T-helper 17 cell (primary cell): ENCODE results near the gene RAB11FIP4. TPM values are rescaled to one million over a fixed set of nuclear protein-coding genes. Genes with fewer than 3 reads are reported as not detected.

ENCODE experiments used
- ATAC-seq: fragments of 150-1000 bp; cut with Tn5 transposase; 2 replicates; pipeline ENCODE4 v1.10.0; 2021; ENCODE audit warnings: mild to moderate bottlenecking, moderate library complexity
- DNase-seq, 3 donors: peaks; one replicate each; pipeline versions ENCODE4 v3.0.0 to v3.0.0-alpha.2; 2020 to 2021
- H3K9me3 ChIP-seq: one replicate; pipeline ENCODE4 v1.7.0; 2013; ENCODE audit warnings: low read length, mild to moderate bottlenecking; ENCODE audit not compliant: control insufficient read depth, poor library complexity, severe bottlenecking
- H3K27ac Mint-ChIP-seq: one replicate; pipeline ENCODE4 v1.8.0; 2022; ENCODE audit warnings: mild to moderate bottlenecking, moderate library complexity, mixed read lengths
- H3K27me3 Mint-ChIP-seq: one replicate; pipeline ENCODE4 v1.8.0; 2022; ENCODE audit warnings: mixed read lengths
- H3K36me3 Mint-ChIP-seq: one replicate; pipeline ENCODE4 v1.8.0; 2022; ENCODE audit warnings: low read depth, mixed read lengths
- H3K4me1 Mint-ChIP-seq: one replicate; pipeline ENCODE4 v1.8.0; 2022; ENCODE audit warnings: mild to moderate bottlenecking, mixed read lengths
- H3K4me3 Mint-ChIP-seq: one replicate; pipeline ENCODE4 v1.8.0; 2022; ENCODE audit warnings: mild to moderate bottlenecking, moderate library complexity, mixed read lengths
- total RNA-seq, 4 donors: library from RNA in 2 of 4; stranded (reverse) in 2 of 4; gene quantifications; one replicate each; pipeline ENCODE4 v1.2.3 and lab custom pipeline; 2022 to 2026

The RAB11FIP4 gene
- total RNA-seq, 2 donors from 2014 or later, result 47.4 to 61.9 TPM

DNA sequence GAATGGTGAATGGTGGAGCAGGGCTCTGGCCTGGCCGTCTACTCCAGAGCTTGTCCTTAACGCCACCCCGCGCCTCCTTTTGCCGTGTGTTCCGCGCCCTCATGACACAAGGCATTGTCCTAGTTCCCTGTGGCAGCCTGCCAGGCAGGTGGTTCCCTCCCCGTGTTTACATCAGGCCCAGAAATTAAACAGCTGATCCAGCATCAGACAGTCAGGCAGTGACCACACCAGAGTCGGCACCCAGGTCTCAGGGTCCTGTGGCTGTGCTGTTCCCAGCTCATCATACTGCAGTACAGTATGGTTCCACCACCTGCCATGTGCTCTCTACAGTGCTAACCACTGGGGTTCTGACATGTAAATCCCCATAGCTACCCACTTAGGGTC, 119.7 kb downstream of the RAB11FIP4 start:
- no peak for DNase-seq
- no peaks in the 10 kb centered on the region for H3K36me3 Mint-ChIP-seq
- H3K4me3 Mint-ChIP-seq, result no peak overlapping the region
- H3K27me3 Mint-ChIP-seq, result no peaks in the 10 kb centered on the region
- H3K9me3 ChIP-seq, result no peaks in the 10 kb centered on the region
- no peak for ATAC-seq
- peaks cover 39% of the 10 kb centered on the region for H3K4me1 Mint-ChIP-seq
- peak overlapping the region; percentile 97 for H3K27ac Mint-ChIP-seq

DNA sequence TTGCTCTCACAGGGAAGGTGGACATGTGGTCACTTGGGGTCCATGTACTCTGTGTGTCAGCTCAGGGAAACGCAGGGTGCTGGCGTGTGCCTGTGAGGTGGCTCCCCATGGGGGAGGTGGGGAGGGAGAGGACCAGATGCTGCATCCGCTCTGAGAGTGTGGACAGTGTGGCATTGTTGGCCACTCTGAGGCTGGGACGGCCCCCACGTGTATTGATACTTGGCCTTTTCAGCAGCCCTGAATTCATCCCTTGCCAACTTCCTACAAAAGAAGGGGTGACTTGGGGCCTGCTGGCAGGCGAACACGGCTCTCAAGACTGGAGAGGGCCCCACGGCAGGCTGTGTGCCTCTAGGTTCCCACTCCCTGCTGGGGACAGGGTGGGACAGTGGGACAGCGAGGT, 120.1 kb downstream of the RAB11FIP4 start:
- no peak overlapping the region for H3K4me3 Mint-ChIP-seq
- no peaks in the 10 kb centered on the region for H3K9me3 ChIP-seq
- ATAC-seq (no peak), DNase-seq (no peak)
- H3K4me1 Mint-ChIP-seq, result peaks cover 38% of the 10 kb centered on the region
- no peaks in the 10 kb centered on the region for H3K27me3 Mint-ChIP-seq
- H3K27ac Mint-ChIP-seq, result peak overlapping the region; percentile 97
- no peaks in the 10 kb centered on the region for H3K36me3 Mint-ChIP-seq

DNA sequence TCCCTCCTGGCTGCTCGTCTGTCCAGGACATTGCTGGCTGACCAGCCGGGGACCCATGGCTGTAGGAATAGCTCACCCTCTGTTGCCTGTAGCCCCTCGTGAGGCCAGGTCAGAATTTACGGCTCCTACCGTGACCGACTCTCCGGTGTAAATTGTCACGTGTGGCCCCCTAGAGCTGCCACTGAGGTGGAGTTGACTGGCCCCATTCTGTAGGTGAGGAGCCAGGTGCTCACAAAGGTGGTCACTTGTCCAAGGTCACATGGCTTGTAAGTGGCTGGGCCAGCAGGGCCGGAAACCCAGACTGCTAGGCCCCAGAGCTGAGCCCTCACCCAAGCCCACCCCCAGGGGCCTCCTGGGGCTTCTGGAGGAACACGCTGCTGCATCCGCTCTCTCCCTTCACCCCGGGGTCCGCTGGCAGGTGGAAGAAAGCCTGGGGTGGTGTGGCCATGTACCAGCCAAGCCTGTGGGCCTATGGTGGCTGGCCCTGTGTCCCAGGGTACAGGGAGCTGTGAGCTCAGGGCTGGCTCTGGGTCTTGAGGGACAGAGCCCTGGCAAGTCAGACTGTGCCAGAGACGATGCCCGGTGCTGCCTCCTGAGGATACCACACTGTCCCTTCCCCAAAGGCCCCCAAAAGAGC, 120.7 kb downstream of the RAB11FIP4 start:
- Mint-ChIP-seq H3K4me3 (no peak overlapping the region), H3K4me1 (peaks cover 37% of the 10 kb centered on the region), H3K36me3 (no peaks in the 10 kb centered on the region), H3K27me3 (no peaks in the 10 kb centered on the region), H3K27ac (no peak overlapping the region)
- H3K9me3 ChIP-seq, result no peaks in the 10 kb centered on the region
- DNase-seq (no peak), ATAC-seq (no peak)

DNA sequence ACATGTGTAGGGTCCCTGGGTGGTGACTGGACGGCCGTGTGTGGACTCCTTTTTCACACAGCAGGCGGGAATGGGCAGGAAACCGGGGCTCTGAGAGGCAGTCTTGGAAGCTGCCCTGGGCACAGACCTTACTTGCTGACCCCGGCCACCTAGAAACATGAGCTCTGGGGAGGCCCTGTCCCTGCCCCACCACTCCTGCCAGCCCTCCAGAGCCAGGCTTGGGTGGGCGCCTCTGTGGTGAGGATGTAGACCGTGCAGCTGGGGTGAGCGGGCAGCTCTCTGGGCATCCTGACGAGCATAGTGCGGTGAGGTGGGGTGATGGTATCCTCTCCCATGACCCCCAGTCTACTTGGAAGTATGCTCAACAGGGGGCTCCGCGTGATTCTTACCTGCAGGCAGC, 121.3 kb downstream of the RAB11FIP4 start:
- no peaks in the 10 kb centered on the region for H3K9me3 ChIP-seq
- Mint-ChIP-seq H3K4me1 (peaks cover 35% of the 10 kb centered on the region), H3K27me3 (no peaks in the 10 kb centered on the region), H3K36me3 (no peaks in the 10 kb centered on the region), H3K4me3 (no peak overlapping the region), H3K27ac (no peak overlapping the region)
- ATAC-seq, result no peak
- no peak for DNase-seq

DNA sequence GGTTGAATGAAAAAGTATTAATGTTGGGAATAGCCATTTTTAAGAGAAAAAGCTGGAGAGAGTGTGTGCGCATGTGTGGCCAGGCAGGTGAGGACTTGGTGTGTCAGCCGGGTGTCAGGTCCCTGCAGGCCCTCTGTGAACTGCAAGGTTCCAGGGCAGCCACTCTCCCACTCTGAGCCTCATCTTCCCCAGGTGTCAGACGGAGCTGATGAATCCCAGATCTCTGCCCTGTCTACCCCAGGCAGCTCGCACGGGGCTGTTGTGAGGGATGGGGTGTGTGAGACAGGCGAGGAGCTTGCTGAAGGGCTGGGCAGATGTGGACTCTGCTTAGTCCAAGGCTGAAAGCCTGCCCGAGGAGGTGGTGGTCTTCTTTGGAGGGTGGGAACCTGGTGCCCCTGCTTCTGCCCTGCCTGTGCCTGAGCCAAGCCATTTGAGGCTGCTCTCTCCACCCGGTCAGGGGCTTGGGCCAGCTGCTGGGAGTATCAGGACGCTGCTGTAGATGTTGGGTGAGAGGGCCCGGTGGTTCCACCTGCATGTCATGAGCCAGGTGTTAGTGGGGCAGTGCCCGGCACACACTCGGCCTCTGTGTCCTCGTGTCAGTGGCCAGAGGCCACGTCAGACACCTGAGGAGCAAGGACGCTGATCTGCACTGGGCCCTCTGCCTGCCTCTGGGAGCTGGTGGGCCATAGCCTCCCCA, 122.4 kb downstream of the RAB11FIP4 start:
- no peak for ATAC-seq
- peaks cover 29% of the 10 kb centered on the region for H3K4me1 Mint-ChIP-seq

DNA sequence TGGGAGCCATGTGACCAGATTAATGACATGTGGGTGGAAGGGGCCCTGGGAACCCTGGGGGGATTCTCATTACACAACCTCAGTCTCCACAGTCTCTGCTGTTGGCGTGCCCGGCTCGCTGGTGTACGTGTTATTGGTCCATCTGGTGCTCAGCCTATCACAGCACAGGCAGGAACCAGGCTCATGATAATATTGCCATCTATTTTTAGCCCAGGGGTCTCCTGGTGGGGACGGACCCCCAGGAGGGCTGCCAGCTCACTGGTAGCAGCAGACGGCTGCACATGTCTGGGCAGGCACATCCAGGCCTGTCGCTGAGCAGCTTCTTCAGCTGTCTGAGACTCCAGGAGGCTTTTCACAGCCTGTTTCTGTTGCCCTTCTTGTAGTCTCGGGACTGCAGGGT, 123.8 kb downstream of the RAB11FIP4 start:
- Mint-ChIP-seq H3K27ac (no peak overlapping the region), H3K27me3 (no peaks in the 10 kb centered on the region), H3K4me3 (no peak overlapping the region), H3K36me3 (no peaks in the 10 kb centered on the region), H3K4me1 (peaks cover 16% of the 10 kb centered on the region)
- DNase-seq (no peak), ATAC-seq (no peak)
- H3K9me3 ChIP-seq, result no peaks in the 10 kb centered on the region

More for the DNA sequence above, 122.4 kb downstream of the RAB11FIP4 start:
- Mint-ChIP-seq H3K27me3 (no peaks in the 10 kb centered on the region), H3K27ac (peak overlapping the region; percentile 27), H3K4me3 (no peak overlapping the region), H3K36me3 (no peaks in the 10 kb centered on the region)
- H3K9me3 ChIP-seq, result no peaks in the 10 kb centered on the region
- DNase-seq, result no peak

DNA sequence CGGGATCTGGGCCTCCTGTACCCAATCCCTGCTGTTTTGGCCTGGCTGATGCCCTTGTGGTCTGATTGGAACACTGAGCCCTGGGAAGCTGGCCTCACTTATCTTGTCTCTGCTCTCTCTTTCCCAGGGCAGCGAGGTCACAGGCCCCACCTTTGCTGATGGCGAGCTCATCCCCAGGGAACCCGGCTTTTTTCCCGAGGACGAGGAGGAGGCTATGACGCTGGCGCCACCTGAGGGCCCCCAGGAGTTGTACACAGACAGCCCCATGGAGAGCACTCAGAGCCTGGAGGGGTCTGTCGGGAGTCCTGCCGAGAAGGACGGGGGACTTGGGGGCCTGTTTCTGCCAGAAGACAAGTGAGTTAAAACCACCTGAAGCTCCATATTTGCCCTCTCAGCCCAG, 126.0 kb downstream of the RAB11FIP4 start:
- H3K9me3 ChIP-seq, result no peaks in the 10 kb centered on the region
- no peak for ATAC-seq
- Mint-ChIP-seq H3K4me3 (no peak overlapping the region), H3K36me3 (no peaks in the 10 kb centered on the region), H3K27ac (no peak overlapping the region), H3K27me3 (no peaks in the 10 kb centered on the region), H3K4me1 (peaks cover 6% of the 10 kb centered on the region)
- no peak for DNase-seq

DNA sequence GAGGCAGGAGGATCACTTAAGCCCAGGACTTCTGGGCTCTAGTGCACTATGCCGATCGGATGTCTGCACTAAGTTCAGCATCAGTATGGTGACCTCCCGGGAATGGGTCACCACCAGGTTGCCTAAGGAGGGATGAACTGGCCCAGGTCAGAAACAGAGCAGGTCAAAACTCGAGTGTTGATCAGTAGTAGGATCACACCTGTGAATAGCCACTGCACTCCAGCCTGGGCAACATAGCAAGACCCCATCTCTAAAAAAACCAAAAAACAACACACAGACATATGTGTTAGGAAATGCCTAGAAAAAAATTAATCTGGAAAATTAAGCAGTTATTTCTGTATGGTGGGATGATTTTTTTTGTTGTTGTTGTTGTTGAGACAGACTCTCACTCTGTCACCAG, 127.0 kb downstream of the RAB11FIP4 start:
- no peaks in the 10 kb centered on the region for H3K9me3 ChIP-seq
- DNase-seq, result no peak
- Mint-ChIP-seq H3K4me3 (no peak overlapping the region), H3K4me1 (peaks cover 6% of the 10 kb centered on the region), H3K36me3 (no peaks in the 10 kb centered on the region), H3K27ac (no peak overlapping the region), H3K27me3 (no peaks in the 10 kb centered on the region)
- ATAC-seq, result no peak

DNA sequence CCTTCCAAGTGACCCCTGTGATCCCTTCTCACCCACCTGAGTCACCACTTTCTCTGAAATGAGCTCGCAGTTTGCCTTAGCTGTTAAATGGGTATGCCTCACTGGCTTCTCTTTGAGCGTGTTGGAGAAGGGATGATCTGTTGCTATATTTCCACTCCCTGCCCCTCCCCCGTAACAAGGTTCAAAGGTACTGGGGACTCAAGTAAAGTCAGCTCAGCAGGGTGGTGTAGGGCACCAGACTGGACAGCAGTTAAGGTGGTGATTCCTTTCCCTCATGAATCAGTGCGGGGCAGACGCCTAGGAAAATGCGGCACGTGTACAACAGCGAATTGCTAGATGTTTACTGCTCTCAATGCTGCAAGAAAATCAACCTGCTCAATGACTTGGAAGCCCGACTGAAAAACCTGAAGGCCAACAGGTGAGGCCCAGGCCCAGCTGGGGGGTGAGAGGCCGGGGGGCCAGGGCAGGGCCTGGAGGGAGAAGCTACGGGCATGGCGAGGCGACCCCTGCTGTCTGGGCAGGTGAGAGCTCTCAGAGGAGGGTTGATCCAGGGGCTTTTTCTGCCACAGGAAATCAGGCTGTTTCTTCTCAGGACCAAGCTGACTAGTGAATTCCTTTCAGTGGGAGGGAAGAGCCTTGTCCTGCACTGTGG, 130.3 kb downstream of the RAB11FIP4 start:
- no peaks in the 10 kb centered on the region for H3K4me1 Mint-ChIP-seq
- no peaks in the 10 kb centered on the region for H3K9me3 ChIP-seq
- peaks cover 3% of the 10 kb centered on the region for H3K36me3 Mint-ChIP-seq
- H3K27ac Mint-ChIP-seq, result no peak overlapping the region
- no peak for DNase-seq
- no peaks in the 10 kb centered on the region for H3K27me3 Mint-ChIP-seq
- ATAC-seq, result no peak
- no peak overlapping the region for H3K4me3 Mint-ChIP-seq

DNA sequence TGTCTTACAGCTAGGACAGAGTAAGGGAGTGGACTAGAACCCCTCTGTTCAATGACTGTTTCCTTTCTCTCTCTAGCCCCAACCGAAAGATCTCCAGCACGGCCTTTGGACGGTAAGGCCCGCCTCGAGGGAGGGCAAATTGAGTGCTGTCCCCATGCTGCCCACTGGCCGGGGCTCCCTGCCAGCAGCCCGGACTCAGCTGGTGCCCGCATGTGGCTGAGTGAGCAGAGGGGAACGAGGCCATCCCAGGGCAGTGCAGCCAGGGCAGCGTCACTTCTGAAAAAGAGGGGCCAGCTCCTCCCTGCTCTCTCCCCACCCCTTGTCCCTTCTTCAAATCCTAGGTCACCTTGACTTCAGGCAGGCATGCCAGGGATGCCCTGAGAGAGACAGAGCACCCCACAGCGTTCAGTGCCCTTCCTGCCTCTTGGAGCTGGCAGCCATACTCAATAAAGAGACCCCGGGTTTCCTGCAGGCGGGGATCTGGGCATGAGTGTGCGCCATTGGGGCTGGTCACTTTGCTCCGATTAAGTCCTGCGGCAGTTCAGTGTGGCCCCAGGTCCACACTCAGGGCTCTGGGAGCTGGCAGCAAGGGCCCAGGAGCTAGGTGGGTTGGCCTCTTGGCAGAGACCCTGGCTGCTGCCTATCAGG, 130.9 kb downstream of the RAB11FIP4 start:
- DNase-seq (no peak), ATAC-seq (no peak)
- Mint-ChIP-seq H3K4me1 (no peaks in the 10 kb centered on the region), H3K27me3 (no peaks in the 10 kb centered on the region), H3K4me3 (peak overlapping the region; percentile 66), H3K27ac (no peak overlapping the region), H3K36me3 (peaks cover 3% of the 10 kb centered on the region)
- H3K9me3 ChIP-seq, result no peaks in the 10 kb centered on the region

DNA sequence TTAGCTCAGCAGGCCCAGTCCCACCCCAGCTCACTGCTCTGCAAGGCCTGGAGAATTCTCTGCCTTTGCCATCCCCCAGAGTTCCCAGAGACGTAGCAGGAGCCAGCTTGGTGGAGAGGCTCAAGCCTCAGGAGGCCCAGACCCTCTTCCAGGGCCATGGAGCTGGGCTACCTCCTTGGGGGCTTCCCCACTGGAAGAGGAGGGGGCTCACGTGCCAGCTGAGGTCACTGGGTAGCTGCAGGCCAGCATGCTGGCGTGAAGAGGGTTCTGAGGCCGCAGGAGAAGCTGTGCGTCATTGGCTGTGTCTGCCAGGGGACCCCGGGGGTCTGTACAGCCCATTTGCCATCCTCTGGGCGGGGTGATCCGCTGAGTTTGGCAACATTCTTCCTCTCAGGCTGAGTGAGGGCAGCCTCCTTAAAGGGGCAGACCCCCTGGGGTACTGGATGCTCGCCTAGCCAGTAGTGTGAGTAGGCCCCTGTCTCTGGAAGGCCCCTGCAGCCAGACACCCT, 131.6 kb downstream of the RAB11FIP4 start:
- ATAC-seq, result no peak
- no peak for DNase-seq
- Mint-ChIP-seq H3K27me3 (no peaks in the 10 kb centered on the region), H3K4me3 (no peak overlapping the region), H3K4me1 (no peaks in the 10 kb centered on the region), H3K36me3 (peaks cover 3% of the 10 kb centered on the region), H3K27ac (no peak overlapping the region)
- no peaks in the 10 kb centered on the region for H3K9me3 ChIP-seq

DNA sequence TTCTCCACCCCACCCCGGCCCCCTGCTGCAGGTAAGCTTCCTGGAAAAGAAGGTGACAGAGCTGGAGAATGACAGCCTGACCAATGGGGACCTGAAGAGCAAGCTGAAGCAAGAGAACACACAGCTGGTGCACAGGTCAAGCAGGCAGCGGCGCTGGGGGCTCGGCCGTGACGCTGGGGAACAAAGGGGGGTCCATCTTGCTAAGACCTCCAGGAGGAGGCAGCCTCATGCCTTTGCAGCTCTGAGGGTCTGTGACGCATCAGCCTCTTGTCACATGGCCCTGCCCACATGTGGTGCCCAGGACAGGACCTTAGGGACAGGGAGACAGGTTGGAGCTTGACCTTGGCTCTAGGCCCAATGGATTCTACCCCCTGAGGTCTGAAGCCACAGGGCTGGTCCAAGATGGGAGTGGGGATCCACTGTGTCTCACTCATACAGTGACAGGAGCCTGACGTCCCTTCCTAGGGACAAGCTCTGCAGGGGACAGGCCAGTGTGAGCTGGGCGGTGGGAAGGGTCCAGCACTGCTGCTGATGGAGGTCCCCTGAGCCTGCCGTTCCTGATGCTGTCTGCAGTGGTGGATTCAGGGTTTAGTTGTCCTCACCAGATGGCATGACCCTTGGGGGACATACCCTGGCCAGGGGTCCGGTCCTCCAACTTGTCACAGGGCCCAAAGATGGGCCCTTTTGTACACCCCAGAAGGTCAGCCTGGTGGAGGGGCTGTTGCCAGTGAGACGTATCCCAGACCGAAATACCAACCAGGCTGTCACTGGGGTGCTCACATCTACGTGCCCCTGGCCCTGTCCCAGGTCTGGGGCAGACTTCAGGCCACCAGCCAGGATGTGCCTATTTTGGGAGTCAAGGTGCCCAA, 132.6 kb downstream of the RAB11FIP4 start:
- Mint-ChIP-seq H3K4me3 (no peak overlapping the region), H3K36me3 (peaks cover 3% of the 10 kb centered on the region), H3K27ac (peak overlapping the region; percentile 39)

More for the DNA sequence above, 132.6 kb downstream of the RAB11FIP4 start:
- no peak for ATAC-seq
- DNase-seq, result no peak
- no peaks in the 10 kb centered on the region for H3K9me3 ChIP-seq
- no peaks in the 10 kb centered on the region for H3K4me1 Mint-ChIP-seq
- no peaks in the 10 kb centered on the region for H3K27me3 Mint-ChIP-seq
